ENCODE measurements around the gene ULBP2. TPM values are rescaled to one million over a fixed set of nuclear protein-coding genes. Genes with fewer than 3 reads are reported as not detected.

Gene ULBP2
- total RNA-seq, 1 experiment from 2014 or later = not detected

DNA sequence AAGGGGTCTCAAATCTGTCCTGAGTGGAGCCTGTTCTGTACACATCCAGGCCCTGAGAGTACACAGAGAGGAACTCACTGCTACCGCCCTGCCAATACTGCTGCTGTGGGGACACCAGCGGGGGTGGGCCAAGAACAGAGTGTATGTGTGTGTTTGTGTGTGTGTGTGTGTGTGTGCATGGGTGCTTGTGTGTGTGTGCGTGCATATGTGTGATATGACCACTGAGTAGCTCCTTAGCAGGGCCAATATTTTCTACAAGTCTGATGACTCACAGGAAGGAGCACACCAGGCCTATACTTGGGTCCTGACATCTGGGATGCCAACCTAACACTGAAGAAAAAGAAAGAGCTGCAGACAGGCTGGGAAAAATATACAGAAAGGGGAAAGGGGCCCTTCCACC is 45.3 kb upstream of the ULBP2 start:
- no peak overlapping the region for H3K9ac ChIP-seq (ENCODE audit: extremely low read depth, insufficient read length, low read length)
- DNase-seq = no peak

More for the DNA sequence above, 45.3 kb upstream of the ULBP2 start:
- Histone ChIP-seq H3K4me2 (ENCODE audit: insufficient read depth, insufficient read length, low read length) (no peak overlapping the region), H3K27ac (ENCODE audit: insufficient read length, low read depth, low read length) (no peak overlapping the region), H4K91ac (ENCODE audit: insufficient read length, low read depth, low read length) (no peak overlapping the region), H2BK12ac (ENCODE audit: insufficient read length, low read depth, low read length) (no peak overlapping the region), H3K79me1 (ENCODE audit: insufficient read depth, low read depth, low read length, poor library complexity, severe bottlenecking) (no peaks in the 10 kb centered on the region), H3K23ac (ENCODE audit: insufficient read length, low read depth, low read length) (no peak overlapping the region), H2BK20ac (ENCODE audit: low read depth, low read length, poor library complexity, severe bottlenecking) (no peak overlapping the region), H3T11ph (ENCODE audit: low read length) (no peak overlapping the region), H3K18ac (ENCODE audit: insufficient read length, low read depth, low read length) (no peak overlapping the region), H3K14ac (ENCODE audit: insufficient read depth, low read length) (no peak overlapping the region), H2BK120ac (ENCODE audit: low read depth, low read length, poor library complexity, severe bottlenecking) (no peak overlapping the region), H3K9me3 (ENCODE audit: control insufficient read depth, low read depth, low read length) (no peaks in the 10 kb centered on the region), H3K79me2 (ENCODE audit: insufficient read depth, low read length) (no peaks in the 10 kb centered on the region), H4K20me1 (ENCODE audit: control insufficient read depth, insufficient read depth, insufficient read length) (no peaks in the 10 kb centered on the region), H3K27me3 (ENCODE audit: insufficient read depth, low read length) (no peaks in the 10 kb centered on the region; the same call in 1 of the 2 replicates), H3K56ac (ENCODE audit: insufficient read length, low read depth, low read length) (no peak overlapping the region), H3K4me1 (ENCODE audit: insufficient read depth, low read length) (no peaks in the 10 kb centered on the region; the same call in 1 of the 2 replicates), H2AFZ (ENCODE audit: low read length) (no peak overlapping the region), H2BK15ac (ENCODE audit: low read depth, low read length) (no peak overlapping the region), H4K8ac (replicated peaks; ENCODE audit: insufficient read length, low read depth, low read length) (no peak overlapping the region), H2AK5ac (ENCODE audit: insufficient read length, low read length) (no peak overlapping the region), H4K5ac (ENCODE audit: insufficient read length, low read depth, low read length) (no peak overlapping the region), H2BK5ac (ENCODE audit: insufficient read length, low read length) (no peak overlapping the region), H3K23me2 (ENCODE audit: insufficient read length, low read depth, low read length, poor library complexity, severe bottlenecking) (no peaks in the 10 kb centered on the region), H3K4ac (ENCODE audit: low read depth, low read length) (no peak overlapping the region)
- TF ChIP-seq, protein P1, sequence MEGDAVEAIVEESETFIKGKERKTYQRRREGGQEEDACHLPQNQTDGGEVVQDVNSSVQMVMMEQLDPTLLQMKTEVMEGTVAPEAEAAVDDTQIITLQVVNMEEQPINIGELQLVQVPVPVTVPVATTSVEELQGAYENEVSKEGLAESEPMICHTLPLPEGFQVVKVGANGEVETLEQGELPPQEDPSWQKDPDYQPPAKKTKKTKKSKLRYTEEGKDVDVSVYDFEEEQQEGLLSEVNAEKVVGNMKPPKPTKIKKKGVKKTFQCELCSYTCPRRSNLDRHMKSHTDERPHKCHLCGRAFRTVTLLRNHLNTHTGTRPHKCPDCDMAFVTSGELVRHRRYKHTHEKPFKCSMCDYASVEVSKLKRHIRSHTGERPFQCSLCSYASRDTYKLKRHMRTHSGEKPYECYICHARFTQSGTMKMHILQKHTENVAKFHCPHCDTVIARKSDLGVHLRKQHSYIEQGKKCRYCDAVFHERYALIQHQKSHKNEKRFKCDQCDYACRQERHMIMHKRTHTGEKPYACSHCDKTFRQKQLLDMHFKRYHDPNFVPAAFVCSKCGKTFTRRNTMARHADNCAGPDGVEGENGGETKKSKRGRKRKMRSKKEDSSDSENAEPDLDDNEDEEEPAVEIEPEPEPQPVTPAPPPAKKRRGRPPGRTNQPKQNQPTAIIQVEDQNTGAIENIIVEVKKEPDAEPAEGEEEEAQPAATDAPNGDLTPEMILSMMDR (conservative IDR thresholded peaks at IDR 0.05) = no peak
- Mint-ChIP-seq H3K27ac (peak overlapping the region in 1 of 3 experiments; percentile 71; a peak in 1 of 7 replicates), H3K9me3 (no peaks in the 10 kb centered on the region), H3K4me1 (peaks cover 0 to 9% of the 10 kb centered on the region in 2 experiments; a peak in 3 of 4 replicates), H3K36me3 (ENCODE audit: insufficient read depth in 1 of 3, low read depth in 3 of 3) (no peaks in the 10 kb centered on the region), H3K27me3 (ENCODE audit: low read depth) (peaks cover 48% of the 10 kb centered on the region), H3K4me3 (no peak overlapping the region)
- no CpG with 5 or more reads among the region's 3 CpGs for WGBS (ENCODE audit: extremely low coverage, insufficient read length, low lambda C conversion rate)

Measured in H9 (cell line).